ENCODE results near the gene SIAH3.

SIAH3 gene

DNA sequence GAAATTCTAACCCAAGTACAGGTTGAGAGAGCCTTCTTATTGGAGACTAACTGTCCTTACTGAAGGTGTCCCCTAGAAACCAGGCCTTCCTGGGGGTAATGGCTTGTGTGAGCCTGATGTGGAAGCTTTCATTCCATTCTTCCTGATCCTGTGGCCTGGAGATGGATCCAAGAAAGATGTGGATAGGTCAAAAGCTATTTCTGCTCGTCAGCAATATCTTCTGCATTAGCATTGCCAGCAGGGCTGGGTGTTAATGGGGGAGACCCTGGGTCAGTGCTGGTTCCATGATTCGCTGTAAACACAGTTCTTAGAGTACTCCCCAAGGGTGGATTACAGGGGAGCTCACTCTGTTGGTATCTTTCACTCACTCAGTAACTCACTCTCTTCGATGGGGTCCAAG lies 106.6 kb downstream of the SIAH3 start:
- no peak for TF ChIP-seq SIN3A (IDR thresholded peaks at IDR 0.05; ENCODE audit: borderline replicate concordance, insufficient read depth, low read length)
- TF ChIP-seq TAF1 (IDR thresholded peaks at IDR 0.05; ENCODE audit: borderline replicate concordance, insufficient read depth, low read length), result no peak
- TF ChIP-seq, protein P1, sequence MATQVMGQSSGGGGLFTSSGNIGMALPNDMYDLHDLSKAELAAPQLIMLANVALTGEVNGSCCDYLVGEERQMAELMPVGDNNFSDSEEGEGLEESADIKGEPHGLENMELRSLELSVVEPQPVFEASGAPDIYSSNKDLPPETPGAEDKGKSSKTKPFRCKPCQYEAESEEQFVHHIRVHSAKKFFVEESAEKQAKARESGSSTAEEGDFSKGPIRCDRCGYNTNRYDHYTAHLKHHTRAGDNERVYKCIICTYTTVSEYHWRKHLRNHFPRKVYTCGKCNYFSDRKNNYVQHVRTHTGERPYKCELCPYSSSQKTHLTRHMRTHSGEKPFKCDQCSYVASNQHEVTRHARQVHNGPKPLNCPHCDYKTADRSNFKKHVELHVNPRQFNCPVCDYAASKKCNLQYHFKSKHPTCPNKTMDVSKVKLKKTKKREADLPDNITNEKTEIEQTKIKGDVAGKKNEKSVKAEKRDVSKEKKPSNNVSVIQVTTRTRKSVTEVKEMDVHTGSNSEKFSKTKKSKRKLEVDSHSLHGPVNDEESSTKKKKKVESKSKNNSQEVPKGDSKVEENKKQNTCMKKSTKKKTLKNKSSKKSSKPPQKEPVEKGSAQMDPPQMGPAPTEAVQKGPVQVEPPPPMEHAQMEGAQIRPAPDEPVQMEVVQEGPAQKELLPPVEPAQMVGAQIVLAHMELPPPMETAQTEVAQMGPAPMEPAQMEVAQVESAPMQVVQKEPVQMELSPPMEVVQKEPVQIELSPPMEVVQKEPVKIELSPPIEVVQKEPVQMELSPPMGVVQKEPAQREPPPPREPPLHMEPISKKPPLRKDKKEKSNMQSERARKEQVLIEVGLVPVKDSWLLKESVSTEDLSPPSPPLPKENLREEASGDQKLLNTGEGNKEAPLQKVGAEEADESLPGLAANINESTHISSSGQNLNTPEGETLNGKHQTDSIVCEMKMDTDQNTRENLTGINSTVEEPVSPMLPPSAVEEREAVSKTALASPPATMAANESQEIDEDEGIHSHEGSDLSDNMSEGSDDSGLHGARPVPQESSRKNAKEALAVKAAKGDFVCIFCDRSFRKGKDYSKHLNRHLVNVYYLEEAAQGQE (IDR thresholded peaks at IDR 0.05; ENCODE audit: insufficient read depth in 1 of 2, low read depth in 2 of 2, low read length in 2 of 2), result no peak
- TF ChIP-seq POLR2AphosphoS5 (IDR thresholded peaks at IDR 0.05; ENCODE audit: low read depth, low read length), result no peak
- TF ChIP-seq FOXP2 (optimal IDR thresholded peaks at IDR 0.05; ENCODE audit: borderline replicate concordance, extremely low read depth, extremely low read length, insufficient read depth), result no peak

GRCh38 chr13:45742985-45743384 lies 108.6 kb downstream of the SIAH3 start:
- TF ChIP-seq POLR2AphosphoS5 (IDR thresholded peaks at IDR 0.05; ENCODE audit: low read depth, low read length) (no peak), SIN3A (IDR thresholded peaks at IDR 0.05; ENCODE audit: borderline replicate concordance, insufficient read depth, low read length) (no peak), FOXP2 (optimal IDR thresholded peaks at IDR 0.05; ENCODE audit: borderline replicate concordance, extremely low read depth, extremely low read length, insufficient read depth) (no peak), TAF1 (IDR thresholded peaks at IDR 0.05; ENCODE audit: borderline replicate concordance, insufficient read depth, low read length) (no peak)
- TF ChIP-seq, protein P1 (IDR thresholded peaks at IDR 0.05; ENCODE audit: insufficient read depth in 1 of 2, low read depth in 2 of 2, low read length in 2 of 2), result no peak

- TF ChIP-seq, protein P1 (IDR thresholded peaks at IDR 0.05; ENCODE audit: insufficient read depth in 1 of 2, low read depth in 2 of 2, low read length in 2 of 2), result no peak
- TF ChIP-seq SIN3A (IDR thresholded peaks at IDR 0.05; ENCODE audit: borderline replicate concordance, insufficient read depth, low read length) (no peak), POLR2AphosphoS5 (IDR thresholded peaks at IDR 0.05; ENCODE audit: low read depth, low read length) (no peak), FOXP2 (optimal IDR thresholded peaks at IDR 0.05; ENCODE audit: borderline replicate concordance, extremely low read depth, extremely low read length, insufficient read depth) (no peak), TAF1 (IDR thresholded peaks at IDR 0.05; ENCODE audit: borderline replicate concordance, insufficient read depth, low read length) (no peak)
Measured at GRCh38 chr13:45737571-45738017, 114.0 kb downstream of the SIAH3 start.

- no peak for TF ChIP-seq TAF1 (IDR thresholded peaks at IDR 0.05; ENCODE audit: borderline replicate concordance, insufficient read depth, low read length)
- no peak for TF ChIP-seq SIN3A (IDR thresholded peaks at IDR 0.05; ENCODE audit: borderline replicate concordance, insufficient read depth, low read length)
- TF ChIP-seq, protein P1 (IDR thresholded peaks at IDR 0.05; ENCODE audit: insufficient read depth in 1 of 2, low read depth in 2 of 2, low read length in 2 of 2), result no peak
- TF ChIP-seq POLR2AphosphoS5 (IDR thresholded peaks at IDR 0.05; ENCODE audit: low read depth, low read length), result no peak
- TF ChIP-seq FOXP2 (optimal IDR thresholded peaks at IDR 0.05; ENCODE audit: borderline replicate concordance, extremely low read depth, extremely low read length, insufficient read depth), result no peak
Measured at GRCh38 chr13:45733361-45733760, 118.2 kb downstream of the SIAH3 start.

GRCh38 chr13:45732916-45733315 lies 118.6 kb downstream of the SIAH3 start:
- TF ChIP-seq TAF1 (IDR thresholded peaks at IDR 0.05; ENCODE audit: borderline replicate concordance, insufficient read depth, low read length), result no peak
- no peak for TF ChIP-seq POLR2AphosphoS5 (IDR thresholded peaks at IDR 0.05; ENCODE audit: low read depth, low read length)
- TF ChIP-seq FOXP2 (optimal IDR thresholded peaks at IDR 0.05; ENCODE audit: borderline replicate concordance, extremely low read depth, extremely low read length, insufficient read depth), result no peak
- no peak for TF ChIP-seq SIN3A (IDR thresholded peaks at IDR 0.05; ENCODE audit: borderline replicate concordance, insufficient read depth, low read length)
- TF ChIP-seq, protein P1 (IDR thresholded peaks at IDR 0.05; ENCODE audit: insufficient read depth in 1 of 2, low read depth in 2 of 2, low read length in 2 of 2), result no peak
